NOMO-1 treated with DMSO at 0.1 percent for 48 hours (cell line): ENCODE measurements around the gene NDUFV2.
A peak's percentile ranks its signal among the peaks of the same experiment; 100 is the strongest.
"Not testable (repeated sequence)": the region's sequence is repeated elsewhere in the genome, so short reads cannot be mapped to it uniquely, and the experiment has no call there.

Experiments used
- DNase-seq: peaks from one replicate; lab custom pipeline; 2025; ENCODE audit not compliant: unreplicated experiment; lab: John Stamatoyannopoulos, UW

NDUFV2 gene

DNA sequence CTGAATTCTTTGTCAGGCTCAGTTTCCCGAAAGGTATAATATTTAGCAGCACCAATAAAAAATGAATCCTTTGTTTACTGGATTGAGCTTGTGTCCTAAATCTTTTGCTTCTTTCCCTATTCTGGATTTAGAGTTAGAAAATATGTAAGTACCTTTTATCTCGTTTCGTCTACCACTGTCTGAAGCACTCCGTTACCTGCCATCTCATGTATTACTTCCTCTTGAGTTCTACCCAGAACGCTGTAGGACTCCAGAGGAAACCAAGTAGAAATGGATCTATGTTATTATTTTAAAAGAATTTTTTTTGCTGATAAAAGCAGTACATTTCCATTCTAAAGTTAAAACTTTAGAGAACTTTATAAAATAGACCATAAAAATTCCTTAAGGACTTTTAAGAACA is 47.6 kb downstream of the NDUFV2 start:
- DNase-seq = no peak

GRCh38 chr18:9153256-9153655 is 50.8 kb downstream of the NDUFV2 start:
- peak; percentile 28 for DNase-seq

DNA sequence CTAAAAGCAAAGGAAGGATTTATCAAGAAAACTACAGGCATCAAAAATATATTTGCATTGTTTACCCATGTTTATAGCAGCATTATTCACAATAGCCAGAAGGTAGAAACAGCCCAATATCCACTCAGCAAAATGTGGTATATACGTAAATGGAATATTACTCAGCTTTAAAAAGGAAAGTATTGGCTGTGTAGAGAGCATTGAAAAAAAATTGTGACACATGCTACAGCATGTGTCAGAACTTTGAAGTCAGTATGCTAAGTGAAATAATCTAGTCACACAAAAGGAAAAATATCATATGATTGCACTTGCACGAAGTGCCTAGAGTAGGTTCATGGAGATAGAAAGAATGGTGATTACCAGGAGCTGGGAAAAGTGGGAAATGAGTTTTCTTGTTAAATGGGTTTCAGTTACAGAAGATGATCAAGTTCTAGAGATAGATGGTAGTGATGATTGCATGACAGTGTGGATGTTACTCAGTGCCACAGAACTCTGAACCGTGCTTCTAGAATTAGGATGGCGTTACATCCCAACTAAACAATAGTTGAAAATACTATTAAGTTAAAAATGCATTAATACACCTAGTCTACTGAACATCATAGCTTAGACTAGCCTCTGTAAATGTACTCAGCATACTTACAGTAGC is 54.2 kb downstream of the NDUFV2 start:
- DNase-seq = no peak

- no peak for DNase-seq
These were observed 55.3 kb downstream of the NDUFV2 start for GRCh38 chr18:9157806-9158205.

DNA sequence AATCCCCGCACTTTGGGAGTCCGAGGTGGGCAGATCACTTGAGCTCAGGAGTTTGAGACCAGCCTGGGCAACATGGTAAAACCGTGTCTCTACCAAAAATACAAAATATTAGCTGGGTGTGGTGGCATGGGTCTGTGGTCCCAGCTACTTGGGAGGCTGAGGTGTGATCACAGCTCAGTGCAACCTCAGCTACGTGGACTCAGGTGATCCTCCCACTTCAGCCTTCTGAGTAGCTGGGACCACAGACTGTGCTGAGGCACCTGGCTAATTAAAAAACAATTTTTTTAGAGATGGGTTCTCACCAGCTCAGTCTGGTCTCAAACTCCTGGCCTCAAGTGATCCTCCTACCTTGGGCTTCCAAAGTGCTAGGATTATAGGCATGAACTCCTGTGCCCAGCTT is 57.5 kb downstream of the NDUFV2 start:
- no peak for DNase-seq

DNA sequence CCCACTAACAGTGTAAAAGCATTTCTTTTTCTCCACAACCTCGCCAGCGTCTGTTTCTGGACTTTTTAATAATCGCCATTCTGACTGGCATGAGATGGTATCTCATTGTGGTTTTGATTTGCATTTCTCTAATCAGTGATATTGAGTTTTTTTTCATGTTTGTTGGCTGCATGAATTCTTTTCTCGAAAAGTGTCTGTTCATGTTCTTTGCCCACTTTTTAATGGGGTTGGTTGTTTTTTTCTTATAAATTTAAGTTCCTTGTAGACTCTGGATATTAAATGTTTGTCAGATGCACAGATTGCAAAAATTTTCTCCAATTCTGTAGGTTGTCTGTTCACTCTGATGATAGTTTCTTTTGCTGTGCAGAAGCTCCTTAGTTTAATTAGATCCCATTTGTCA is 60.2 kb downstream of the NDUFV2 start:
- not testable (repeated sequence) for DNase-seq

DNA sequence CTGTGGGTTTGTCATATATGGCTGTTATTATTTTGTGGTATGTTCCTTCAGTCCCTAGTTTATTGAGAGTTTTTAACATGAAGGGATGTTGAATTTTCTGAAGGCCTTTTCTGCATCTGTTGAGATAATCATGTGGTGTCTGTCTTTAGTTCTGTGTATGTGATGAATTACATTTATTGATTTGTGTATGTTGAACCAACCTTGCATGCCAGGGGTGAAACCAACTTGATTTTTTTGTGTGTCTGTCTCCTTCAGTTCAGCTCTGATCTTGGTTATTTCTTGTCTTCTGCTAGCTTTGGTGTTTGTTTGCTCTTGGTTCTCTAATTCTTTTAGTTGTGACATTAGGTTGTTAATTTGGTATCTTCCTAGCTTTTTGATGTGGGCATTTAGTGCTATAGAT is 61.6 kb downstream of the NDUFV2 start:
- not testable (repeated sequence) for DNase-seq

GRCh38 chr18:9165883-9166282 is 63.4 kb downstream of the NDUFV2 start:
- not testable (repeated sequence) for DNase-seq

DNA sequence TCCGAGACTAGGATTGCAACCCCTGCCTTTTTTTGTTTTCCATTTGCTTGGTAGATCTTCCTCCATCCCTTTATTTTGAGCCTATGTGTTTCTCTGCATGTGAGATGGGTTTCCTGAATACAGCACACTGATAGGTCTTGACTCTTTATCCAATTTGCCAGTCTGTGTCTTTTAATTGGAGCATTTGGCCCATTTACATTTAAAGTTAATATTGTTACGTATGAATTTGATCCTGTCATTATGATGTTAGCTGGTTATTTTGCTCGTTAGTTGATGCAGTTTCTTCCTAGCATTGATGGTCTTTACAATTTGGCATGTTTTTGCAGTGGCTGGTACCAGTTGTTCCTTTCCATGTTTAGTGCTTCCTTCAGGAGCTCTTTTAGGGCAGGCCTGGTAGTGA is 67.0 kb downstream of the NDUFV2 start:
- not testable (repeated sequence) for DNase-seq

GRCh38 chr18:9171919-9172318 is 69.4 kb downstream of the NDUFV2 start:
- DNase-seq = not testable (repeated sequence)

- no peak for DNase-seq
These were observed 70.1 kb downstream of the NDUFV2 start for GRCh38 chr18:9172506-9173127.

GRCh38 chr18:9173770-9174233 is 71.3 kb downstream of the NDUFV2 start:
- DNase-seq = no peak

- no peak for DNase-seq
These were observed 71.8 kb downstream of the NDUFV2 start for GRCh38 chr18:9174302-9174701.

DNA sequence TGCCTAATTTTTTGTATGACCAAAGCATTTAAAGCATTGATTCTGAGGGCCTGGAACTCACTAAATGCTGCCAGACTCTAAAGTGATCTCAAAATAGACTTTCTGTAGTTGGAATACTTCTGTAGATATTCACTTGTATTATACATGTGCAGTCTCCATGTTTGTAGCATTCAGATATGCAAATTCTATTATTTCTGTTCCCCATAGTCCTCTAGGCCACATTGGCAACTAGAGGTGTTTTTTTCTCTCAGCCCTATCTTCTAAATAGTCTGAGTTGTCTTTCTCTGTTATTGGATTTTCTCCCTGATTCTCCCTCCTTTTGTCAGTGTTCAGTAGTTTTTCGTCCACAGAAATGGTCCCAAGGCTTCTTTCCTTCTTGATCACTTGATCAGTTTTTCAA is 72.6 kb downstream of the NDUFV2 start:
- DNase-seq = no peak

GRCh38 chr18:9177031-9177430 is 74.5 kb downstream of the NDUFV2 start:
- no peak for DNase-seq

GRCh38 chr18:9177466-9177865 is 75.0 kb downstream of the NDUFV2 start:
- no peak for DNase-seq

DNA sequence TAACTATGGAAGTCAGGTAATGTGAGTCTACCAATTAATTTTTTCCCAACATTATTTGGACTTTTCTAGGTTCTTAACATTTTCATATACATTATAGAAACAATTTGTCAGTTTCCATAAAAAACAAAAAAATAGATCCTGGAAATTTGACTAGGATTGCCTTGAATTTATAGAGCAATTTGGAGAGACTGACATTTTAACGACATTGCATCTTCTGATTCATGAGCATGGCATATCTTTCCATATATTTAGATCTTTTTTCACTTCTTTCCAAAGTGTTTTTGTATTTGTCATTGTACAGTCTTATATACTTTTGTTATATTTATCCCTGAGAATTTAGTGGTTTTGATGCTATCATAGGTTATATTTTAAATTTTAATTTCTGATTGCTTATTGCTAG is 76.1 kb downstream of the NDUFV2 start:
- DNase-seq = no peak

DNA sequence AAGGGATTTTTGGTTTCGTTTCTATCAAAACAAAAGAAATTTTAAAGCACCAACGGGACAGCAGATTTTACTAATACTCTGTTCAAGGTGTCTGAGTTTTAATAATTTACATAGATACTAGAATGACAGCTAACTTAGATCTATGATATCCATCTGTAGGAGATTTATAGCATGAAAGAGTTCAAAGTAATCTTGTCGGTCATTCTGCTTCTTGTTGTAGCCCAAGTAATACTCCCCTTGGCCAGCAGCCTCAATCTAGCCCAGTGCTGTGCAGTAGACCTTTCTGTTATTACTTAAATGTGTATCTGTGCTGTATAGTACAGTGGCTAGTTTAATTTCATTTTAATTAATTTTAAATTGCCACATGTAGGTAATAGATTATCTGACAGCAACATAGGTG is 78.8 kb downstream of the NDUFV2 start:
- DNase-seq = no peak

DNA sequence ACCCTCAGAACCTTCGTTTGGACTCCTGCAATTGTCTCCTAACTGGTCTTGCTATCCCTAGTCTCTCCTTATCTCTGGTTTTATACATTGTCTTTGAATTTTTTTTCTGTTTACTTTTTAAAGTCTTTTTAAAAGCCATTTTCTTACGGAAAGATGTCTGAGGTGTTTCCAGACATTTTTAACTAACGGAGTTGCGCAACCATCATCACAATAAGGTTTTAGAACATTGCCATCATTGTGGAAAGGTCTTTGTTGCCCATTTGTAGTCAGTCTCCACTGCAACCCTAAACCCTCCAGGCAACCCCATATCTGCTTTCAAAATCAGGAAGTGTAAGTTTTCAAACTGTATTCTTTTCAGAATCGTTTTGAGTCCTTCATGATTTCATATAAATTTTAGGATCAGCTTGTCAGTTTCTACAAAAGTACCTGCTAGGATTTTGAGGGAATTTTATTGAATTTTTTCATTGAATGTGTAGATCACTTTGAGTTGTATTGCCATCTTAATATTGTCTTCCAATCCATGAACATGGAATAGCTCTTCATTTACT is 80.4 kb downstream of the NDUFV2 start:
- DNase-seq = no peak
